ENCODE data around the gene LRP6. TPM values are rescaled to one million over a fixed set of nuclear protein-coding genes. Genes with fewer than 3 reads are reported as not detected.

The LRP6 gene
- total RNA-seq, 1 experiment from 2014 or later, result 6.7 TPM

- no peak overlapping the region for H3K4me2 ChIP-seq (ENCODE audit: low read depth, low read length, poor library complexity, severe bottlenecking)
- H3K36me3 ChIP-seq (ENCODE audit: insufficient read depth, low read length), result no peaks in the 10 kb centered on the region
- H3K4me1 ChIP-seq (ENCODE audit: low read length), result no peaks in the 10 kb centered on the region
- H3K27me3 ChIP-seq (ENCODE audit: low read length), result no peaks in the 10 kb centered on the region
- H3K4me3 ChIP-seq (ENCODE audit: low read length), result no peak overlapping the region
- DNase-seq, result no peak
- H4K20me1 ChIP-seq (ENCODE audit: insufficient read depth, low read depth, low read length), result no peaks in the 10 kb centered on the region
- no peaks in the 10 kb centered on the region for H3K9me2 ChIP-seq (replicated peaks; ENCODE audit: insufficient read depth, low read length)
- H3K79me2 ChIP-seq (ENCODE audit: low read length), result no peaks in the 10 kb centered on the region
- no peak overlapping the region for H2AFZ ChIP-seq (ENCODE audit: low read length)
- no peaks in the 10 kb centered on the region for H3K9me3 ChIP-seq (ENCODE audit: low read length)
- no peak overlapping the region for H3K27ac ChIP-seq (ENCODE audit: low read length)
- no peak overlapping the region for H3K9ac ChIP-seq (ENCODE audit: low read length)
These were observed 180.5 kb downstream of the LRP6 start for GRCh38 chr12:12086362-12086761.

- no peaks in the 10 kb centered on the region for H3K9me2 ChIP-seq (replicated peaks; ENCODE audit: insufficient read depth, low read length)
- H3K79me2 ChIP-seq (ENCODE audit: low read length), result no peaks in the 10 kb centered on the region
- H3K27ac ChIP-seq (ENCODE audit: low read length), result no peak overlapping the region
- H2AFZ ChIP-seq (ENCODE audit: low read length), result no peak overlapping the region
- no peak overlapping the region for H3K9ac ChIP-seq (ENCODE audit: low read length)
- H4K20me1 ChIP-seq (ENCODE audit: insufficient read depth, low read depth, low read length), result no peaks in the 10 kb centered on the region
- no peaks in the 10 kb centered on the region for H3K27me3 ChIP-seq (ENCODE audit: low read length)
- H3K36me3 ChIP-seq (ENCODE audit: insufficient read depth, low read length), result no peaks in the 10 kb centered on the region
- H3K4me2 ChIP-seq (ENCODE audit: low read depth, low read length, poor library complexity, severe bottlenecking), result no peak overlapping the region
- H3K4me1 ChIP-seq (ENCODE audit: low read length), result no peaks in the 10 kb centered on the region
- no peak overlapping the region for H3K4me3 ChIP-seq (ENCODE audit: low read length)
- DNase-seq, result no peak
- H3K9me3 ChIP-seq (ENCODE audit: low read length), result no peaks in the 10 kb centered on the region
These were observed 183.2 kb downstream of the LRP6 start for GRCh38 chr12:12083688-12084087.

GRCh38 chr12:12081836-12082497 is 184.9 kb downstream of the LRP6 start:
- Histone ChIP-seq H3K4me2 (ENCODE audit: low read depth, low read length, poor library complexity, severe bottlenecking) (no peak overlapping the region), H3K9ac (ENCODE audit: low read length) (no peak overlapping the region)

GRCh38 chr12:12079291-12079690 is 187.6 kb downstream of the LRP6 start:
- no peak overlapping the region for H2AFZ ChIP-seq (ENCODE audit: low read length)
- no peaks in the 10 kb centered on the region for H3K9me3 ChIP-seq (ENCODE audit: low read length)
- H3K9ac ChIP-seq (ENCODE audit: low read length), result no peak overlapping the region
- no peak overlapping the region for H3K4me2 ChIP-seq (ENCODE audit: low read depth, low read length, poor library complexity, severe bottlenecking)
- H3K27me3 ChIP-seq (ENCODE audit: low read length), result no peaks in the 10 kb centered on the region
- H3K4me1 ChIP-seq (ENCODE audit: low read length), result no peaks in the 10 kb centered on the region
- H4K20me1 ChIP-seq (ENCODE audit: insufficient read depth, low read depth, low read length), result no peaks in the 10 kb centered on the region
- no peak overlapping the region for H3K4me3 ChIP-seq (ENCODE audit: low read length)
- no peaks in the 10 kb centered on the region for H3K36me3 ChIP-seq (ENCODE audit: insufficient read depth, low read length)
- H3K27ac ChIP-seq (ENCODE audit: low read length), result no peak overlapping the region
- H3K9me2 ChIP-seq (replicated peaks; ENCODE audit: insufficient read depth, low read length), result no peaks in the 10 kb centered on the region
- H3K79me2 ChIP-seq (ENCODE audit: low read length), result no peaks in the 10 kb centered on the region
- DNase-seq, result no peak

More at GRCh38 chr12:12081836-12082497, 184.9 kb downstream of the LRP6 start:
- Histone ChIP-seq H3K4me3 (ENCODE audit: low read length) (no peak overlapping the region), H3K79me2 (ENCODE audit: low read length) (no peaks in the 10 kb centered on the region), H3K27me3 (ENCODE audit: low read length) (no peaks in the 10 kb centered on the region), H3K36me3 (ENCODE audit: insufficient read depth, low read length) (no peaks in the 10 kb centered on the region), H4K20me1 (ENCODE audit: insufficient read depth, low read depth, low read length) (no peaks in the 10 kb centered on the region), H3K27ac (ENCODE audit: low read length) (no peak overlapping the region), H3K9me3 (ENCODE audit: low read length) (no peaks in the 10 kb centered on the region), H2AFZ (ENCODE audit: low read length) (no peak overlapping the region), H3K4me1 (ENCODE audit: low read length) (no peaks in the 10 kb centered on the region), H3K9me2 (replicated peaks; ENCODE audit: insufficient read depth, low read length) (no peaks in the 10 kb centered on the region)
- DNase-seq, result peak; percentile 62

GRCh38 chr12:12072064-12072760 is 194.6 kb downstream of the LRP6 start:
- Histone ChIP-seq H2AFZ (ENCODE audit: low read length) (no peak overlapping the region), H3K4me3 (ENCODE audit: low read length) (no peak overlapping the region), H3K27me3 (ENCODE audit: low read length) (no peaks in the 10 kb centered on the region), H4K20me1 (ENCODE audit: insufficient read depth, low read depth, low read length) (no peaks in the 10 kb centered on the region), H3K79me2 (ENCODE audit: low read length) (no peaks in the 10 kb centered on the region), H3K27ac (ENCODE audit: low read length) (no peak overlapping the region), H3K36me3 (ENCODE audit: insufficient read depth, low read length) (no peaks in the 10 kb centered on the region), H3K9me2 (replicated peaks; ENCODE audit: insufficient read depth, low read length) (no peaks in the 10 kb centered on the region), H3K4me1 (ENCODE audit: low read length) (no peaks in the 10 kb centered on the region), H3K9ac (ENCODE audit: low read length) (no peak overlapping the region), H3K9me3 (ENCODE audit: low read length) (no peaks in the 10 kb centered on the region), H3K4me2 (ENCODE audit: low read depth, low read length, poor library complexity, severe bottlenecking) (no peak overlapping the region)
- no peak for DNase-seq

- Histone ChIP-seq H3K4me1 (ENCODE audit: low read length) (no peaks in the 10 kb centered on the region), H3K9ac (ENCODE audit: low read length) (no peak within 1 kb of the TSS), H3K36me3 (ENCODE audit: insufficient read depth, low read length) (no peaks in the 10 kb centered on the region), H3K4me3 (ENCODE audit: low read length) (no peak within 1 kb of the TSS), H3K27ac (ENCODE audit: low read length) (no peak within 1 kb of the TSS), H2AFZ (ENCODE audit: low read length) (no peak within 1 kb of the TSS), H3K9me3 (ENCODE audit: low read length) (no peaks in the 10 kb centered on the region), H3K9me2 (replicated peaks; ENCODE audit: insufficient read depth, low read length) (no peaks in the 10 kb centered on the region), H4K20me1 (ENCODE audit: insufficient read depth, low read depth, low read length) (no peaks in the 10 kb centered on the region), H3K4me2 (ENCODE audit: low read depth, low read length, poor library complexity, severe bottlenecking) (no peak within 1 kb of the TSS), H3K27me3 (ENCODE audit: low read length) (no peaks in the 10 kb centered on the region), H3K79me2 (ENCODE audit: low read length) (no peaks in the 10 kb centered on the region)
- DNase-seq, result no peak
These were observed 195.9 kb downstream of the LRP6 start, which contains the start of gene BCL2L14 for GRCh38 chr12:12070674-12071656. Gene BCL2L14 (plus strand): TSS chr12:12070939. CDS start chr12:12079306, 8,367 bp downstream.

- Histone ChIP-seq H3K9me2 (replicated peaks; ENCODE audit: insufficient read depth, low read length) (no peaks in the 10 kb centered on the region), H2AFZ (ENCODE audit: low read length) (no peak overlapping the region), H3K4me3 (ENCODE audit: low read length) (no peak overlapping the region), H3K4me1 (ENCODE audit: low read length) (no peaks in the 10 kb centered on the region), H3K9me3 (ENCODE audit: low read length) (no peaks in the 10 kb centered on the region), H3K4me2 (ENCODE audit: low read depth, low read length, poor library complexity, severe bottlenecking) (no peak overlapping the region), H3K27ac (ENCODE audit: low read length) (no peak overlapping the region), H3K9ac (ENCODE audit: low read length) (no peak overlapping the region), H3K27me3 (ENCODE audit: low read length) (no peaks in the 10 kb centered on the region), H3K36me3 (ENCODE audit: insufficient read depth, low read length) (no peaks in the 10 kb centered on the region), H3K79me2 (ENCODE audit: low read length) (no peaks in the 10 kb centered on the region), H4K20me1 (ENCODE audit: insufficient read depth, low read depth, low read length) (no peaks in the 10 kb centered on the region)
- DNase-seq, result no peak
These were observed 196.9 kb downstream of the LRP6 start for GRCh38 chr12:12069821-12070548.

All from Karpas-422 (cell line).